ENCODE results near the gene NTN1.

The NTN1 gene

GRCh38 chr17:9200699-9201359 is 179.5 kb downstream of the NTN1 start:
- DNase-seq = no peak

GRCh38 chr17:9202532-9202931 is 181.2 kb downstream of the NTN1 start:
- DNase-seq = no peak

GRCh38 chr17:9203771-9204425 is 182.6 kb downstream of the NTN1 start:
- DNase-seq = no peak

DNA sequence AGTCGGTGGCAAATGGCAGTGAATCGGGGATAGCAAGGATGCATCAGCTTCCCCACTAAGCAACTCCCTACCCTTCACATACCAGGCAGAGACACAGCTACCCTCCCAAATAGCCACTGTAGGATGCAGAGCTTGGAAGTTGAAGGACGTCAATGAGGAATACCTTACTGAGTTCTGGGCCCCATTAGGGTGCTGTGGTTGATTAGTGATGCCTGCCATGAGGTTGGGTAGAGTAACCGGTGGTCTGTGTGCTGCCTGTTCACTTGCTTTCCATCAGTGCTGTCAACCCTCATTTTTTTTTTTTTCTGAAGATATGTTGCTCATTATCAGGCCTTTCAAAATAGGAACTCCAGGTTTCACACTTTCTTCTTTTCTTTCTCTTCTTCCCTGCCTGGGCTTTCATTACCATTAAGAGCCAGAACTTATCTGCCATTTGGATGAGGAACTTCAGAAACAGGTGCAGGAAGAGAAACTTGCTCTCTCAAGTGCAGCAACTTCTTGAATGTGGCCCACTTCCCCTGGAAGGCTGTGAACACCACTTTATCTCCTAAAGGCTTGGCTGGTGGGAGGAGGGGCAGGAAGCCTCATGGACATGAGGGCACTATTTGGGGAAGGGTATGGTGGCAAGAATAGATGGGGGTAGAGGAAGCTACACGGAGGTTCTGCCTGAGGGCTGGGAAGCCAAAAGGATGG is 183.5 kb downstream of the NTN1 start:
- no peak for DNase-seq

GRCh38 chr17:9205520-9206409 is 184.5 kb downstream of the NTN1 start:
- no peak for DNase-seq

DNA sequence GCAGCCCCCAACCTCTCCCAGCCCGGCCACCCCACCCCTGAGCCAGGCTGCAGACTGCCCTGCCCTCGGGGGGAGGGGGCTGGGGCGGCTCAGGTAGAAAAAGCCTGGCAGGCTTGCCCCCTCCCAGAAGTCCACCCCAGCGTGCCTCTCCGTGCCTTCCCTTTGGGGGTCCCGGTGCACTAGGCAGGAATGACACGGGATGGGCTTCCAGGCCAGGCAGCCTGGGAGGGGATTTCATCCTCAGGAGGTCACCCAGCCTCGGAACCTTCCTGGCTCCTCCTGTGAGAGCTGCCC is 185.0 kb downstream of the NTN1 start:
- no peak for DNase-seq

GRCh38 chr17:9206741-9207332 is 185.5 kb downstream of the NTN1 start:
- no peak for DNase-seq

DNA sequence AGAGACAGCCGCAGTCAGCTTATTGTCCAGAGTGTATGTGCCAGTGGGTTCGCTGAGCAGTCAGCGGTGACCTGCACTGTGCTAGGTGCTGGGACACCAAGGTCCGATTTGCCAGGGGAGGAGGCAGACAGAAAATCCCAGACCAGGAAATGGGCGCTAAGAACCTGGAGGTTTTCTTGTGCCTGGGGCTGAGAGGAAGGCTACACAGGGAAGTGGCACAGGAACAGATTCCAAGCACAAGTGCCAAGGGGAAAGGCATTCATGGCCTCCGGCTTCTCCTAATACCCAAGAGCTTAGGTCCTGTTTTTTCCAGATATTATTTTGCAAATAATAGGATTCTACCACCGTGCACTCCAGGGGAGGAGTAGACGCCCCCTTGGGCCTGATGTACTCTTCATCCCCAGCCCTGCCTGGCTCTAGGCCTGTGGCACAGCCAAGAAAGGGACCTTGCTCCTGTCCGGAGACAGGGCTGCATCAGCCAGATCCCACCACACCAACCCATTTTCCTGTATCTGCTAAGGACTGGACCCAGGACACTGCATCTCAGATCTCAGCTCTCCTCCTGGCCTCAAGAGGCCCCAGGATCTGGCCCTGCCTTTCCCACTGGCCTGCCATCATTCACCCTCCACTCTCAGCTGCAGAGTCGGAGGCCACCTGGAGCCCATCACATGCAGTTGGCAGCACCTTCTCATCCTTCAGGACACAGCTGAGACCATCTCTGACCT is 187.2 kb downstream of the NTN1 start:
- no peak for DNase-seq

GRCh38 chr17:9209347-9209746 is 188.0 kb downstream of the NTN1 start:
- DNase-seq = no peak

DNA sequence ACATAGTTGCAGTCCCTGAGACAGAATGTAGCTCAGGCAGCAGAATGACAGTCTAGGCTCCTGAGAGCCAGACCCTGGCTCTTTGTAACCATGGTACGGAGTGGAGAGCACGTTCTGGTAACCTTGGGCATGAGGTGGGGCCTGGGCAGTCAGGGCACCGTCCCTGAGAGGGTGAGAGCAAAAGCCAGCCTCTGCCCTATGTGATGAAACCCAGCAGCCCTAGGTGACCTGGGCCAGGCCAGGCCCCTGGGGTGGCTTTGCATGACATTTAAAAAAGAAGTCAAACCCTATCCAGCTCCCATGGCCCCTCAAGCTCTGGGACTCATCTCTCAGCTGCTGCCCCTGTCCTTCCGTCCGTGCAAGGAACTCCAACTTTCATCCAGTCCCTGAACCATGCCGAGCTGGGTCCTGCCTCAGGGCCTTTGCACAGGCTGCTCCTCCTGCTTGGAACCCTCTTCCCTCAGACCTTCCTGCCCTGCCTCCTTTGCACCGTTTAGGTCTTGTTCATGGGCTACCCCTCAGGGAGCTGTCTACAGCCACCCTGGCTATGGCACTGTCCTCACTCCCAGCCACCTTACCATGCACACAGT is 188.6 kb downstream of the NTN1 start:
- no peak for DNase-seq

- DNase-seq = no peak
These were observed 189.9 kb downstream of the NTN1 start for GRCh38 chr17:9211133-9211765.

GRCh38 chr17:9212376-9213302 is 191.3 kb downstream of the NTN1 start:
- no peak for DNase-seq

DNA sequence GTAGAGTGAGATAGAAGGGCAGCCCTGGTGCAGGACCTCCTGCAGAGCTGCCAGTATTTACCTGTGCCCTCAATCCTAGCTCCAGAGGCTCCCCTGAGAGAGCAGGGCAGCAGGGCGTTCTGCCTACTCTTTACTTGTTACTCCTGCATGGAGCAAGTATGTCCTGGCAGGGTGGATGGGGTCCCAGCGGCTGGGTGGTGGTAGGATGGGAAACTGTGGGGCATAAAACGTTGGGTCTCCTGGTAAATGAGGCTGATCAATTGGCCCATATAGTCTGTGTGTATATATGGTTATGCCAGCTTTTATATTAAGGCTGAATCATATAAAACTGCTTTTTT is 192.0 kb downstream of the NTN1 start:
- no peak for DNase-seq

- DNase-seq = no peak
These were observed 194.2 kb downstream of the NTN1 start for GRCh38 chr17:9215465-9215864.

- no peak for DNase-seq
These were observed 196.1 kb downstream of the NTN1 start for GRCh38 chr17:9217151-9218056.

DNA sequence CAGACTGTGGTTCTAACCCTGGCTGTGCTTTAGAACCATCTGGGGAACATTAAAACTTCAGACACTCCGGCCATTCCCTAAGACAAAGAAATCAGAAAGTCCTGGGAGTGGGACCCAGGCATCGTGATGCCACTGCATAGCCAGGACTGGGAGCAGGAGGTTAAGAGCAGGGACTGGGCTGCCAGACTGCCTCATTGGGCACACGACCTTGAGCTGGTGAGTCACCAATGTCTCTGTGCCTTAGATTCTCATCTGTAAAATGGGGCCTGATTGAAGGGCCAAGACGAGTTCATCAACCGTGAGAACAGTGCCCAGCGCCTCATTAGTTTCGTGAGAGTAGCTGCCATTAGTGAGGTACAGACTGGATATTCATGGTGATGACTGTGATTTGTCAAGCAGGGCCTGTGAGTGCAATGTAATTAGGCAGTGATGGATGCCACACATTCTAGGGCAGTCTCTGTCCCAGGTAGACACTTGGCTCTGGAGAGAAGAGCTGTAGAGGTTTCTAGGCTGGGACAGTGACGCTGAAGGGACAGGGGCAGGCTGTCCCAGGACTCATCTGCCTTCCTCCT is 196.8 kb downstream of the NTN1 start:
- DNase-seq = no peak

- DNase-seq = no peak
These were observed 197.6 kb downstream of the NTN1 start for GRCh38 chr17:9218911-9219310.

GRCh38 chr17:9219631-9220397 is 198.5 kb downstream of the NTN1 start:
- no peak for DNase-seq
